C4-2B (cell line): ENCODE measurements around the gene PTPRM.

ENCODE experiments used
- H3K27ac ChIP-seq: fragments of 450-650 bp; 2 replicates; pipeline ENCODE4 v1.5.1; 2017
- ZFX ChIP-seq: fragments of 450-650 bp; IDR thresholded peaks from 2 replicates; pipeline ENCODE4 v1.6.1; 2017
- TF ChIP-seq, protein P1 (sequence below): fragments of 450-650 bp; conservative IDR thresholded peaks from 2 replicates; pipeline ENCODE4 v1.5.1; 2017; ENCODE audit warnings: mild to moderate bottlenecking

Gene PTPRM

DNA sequence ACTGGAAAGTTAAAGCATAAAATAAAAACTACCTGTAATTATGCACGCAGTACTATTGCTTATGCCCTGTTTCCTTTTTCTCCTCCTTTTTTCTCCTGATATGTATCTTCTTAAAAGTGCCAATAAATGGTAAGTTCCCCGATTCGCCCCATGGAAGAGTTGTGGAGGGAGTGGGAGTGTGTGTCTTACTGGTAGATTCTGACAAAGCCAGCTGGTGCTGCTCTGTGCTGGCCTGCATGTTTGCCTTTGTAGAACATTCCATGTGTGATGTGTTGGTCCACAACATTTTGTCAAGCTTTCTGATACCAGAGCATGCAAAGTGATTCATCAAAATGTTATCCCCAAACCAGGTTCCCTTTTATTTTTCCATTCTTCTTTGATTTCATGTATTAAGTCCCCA is 685.3 kb downstream of the PTPRM start:
- H3K27ac ChIP-seq, result no peak overlapping the region
- no peak for TF ChIP-seq ZFX

DNA sequence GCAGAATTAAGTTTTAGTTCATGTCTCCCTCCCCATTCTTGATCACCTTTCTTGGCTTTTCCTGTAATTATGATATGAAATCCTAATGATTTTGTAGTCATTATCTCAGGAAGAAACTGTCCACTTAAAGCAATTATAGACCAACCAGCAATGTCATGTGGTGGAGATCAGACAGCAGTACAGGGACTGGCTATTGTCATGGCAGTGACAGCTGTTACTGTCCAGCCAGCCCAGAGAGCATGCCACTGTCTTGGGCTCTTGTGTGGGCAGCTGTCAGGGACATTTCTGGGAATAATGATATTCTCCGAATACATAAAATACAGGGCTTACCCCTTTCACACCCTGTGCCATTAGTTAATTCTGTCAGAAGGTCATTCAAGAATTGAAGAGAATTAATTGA is 686.8 kb downstream of the PTPRM start:
- H3K27ac ChIP-seq, result no peak overlapping the region
- no peak for TF ChIP-seq ZFX
- TF ChIP-seq, protein P1, sequence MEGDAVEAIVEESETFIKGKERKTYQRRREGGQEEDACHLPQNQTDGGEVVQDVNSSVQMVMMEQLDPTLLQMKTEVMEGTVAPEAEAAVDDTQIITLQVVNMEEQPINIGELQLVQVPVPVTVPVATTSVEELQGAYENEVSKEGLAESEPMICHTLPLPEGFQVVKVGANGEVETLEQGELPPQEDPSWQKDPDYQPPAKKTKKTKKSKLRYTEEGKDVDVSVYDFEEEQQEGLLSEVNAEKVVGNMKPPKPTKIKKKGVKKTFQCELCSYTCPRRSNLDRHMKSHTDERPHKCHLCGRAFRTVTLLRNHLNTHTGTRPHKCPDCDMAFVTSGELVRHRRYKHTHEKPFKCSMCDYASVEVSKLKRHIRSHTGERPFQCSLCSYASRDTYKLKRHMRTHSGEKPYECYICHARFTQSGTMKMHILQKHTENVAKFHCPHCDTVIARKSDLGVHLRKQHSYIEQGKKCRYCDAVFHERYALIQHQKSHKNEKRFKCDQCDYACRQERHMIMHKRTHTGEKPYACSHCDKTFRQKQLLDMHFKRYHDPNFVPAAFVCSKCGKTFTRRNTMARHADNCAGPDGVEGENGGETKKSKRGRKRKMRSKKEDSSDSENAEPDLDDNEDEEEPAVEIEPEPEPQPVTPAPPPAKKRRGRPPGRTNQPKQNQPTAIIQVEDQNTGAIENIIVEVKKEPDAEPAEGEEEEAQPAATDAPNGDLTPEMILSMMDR, result no peak

DNA sequence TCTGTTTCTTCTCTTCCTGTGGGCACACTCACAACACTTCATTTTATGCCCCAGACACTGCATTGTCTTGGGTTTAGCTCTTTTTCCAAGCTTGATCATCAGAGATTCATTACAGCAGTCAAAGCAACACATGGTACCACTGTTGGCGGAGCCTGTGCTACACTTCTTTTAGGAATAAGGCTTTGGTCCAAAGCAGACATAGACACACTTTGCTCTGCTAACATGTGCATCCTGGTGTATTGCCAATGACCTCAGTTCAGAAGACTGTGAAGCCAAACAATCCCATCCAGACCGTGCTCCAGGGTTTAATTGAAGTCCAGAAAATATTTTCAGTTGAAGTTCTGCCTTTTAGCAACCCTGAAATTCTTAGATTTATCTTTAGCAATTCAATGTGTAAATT is 687.5 kb downstream of the PTPRM start:
- TF ChIP-seq ZFX, result no peak
- TF ChIP-seq, protein P1, result no peak
- no peak overlapping the region for H3K27ac ChIP-seq

DNA sequence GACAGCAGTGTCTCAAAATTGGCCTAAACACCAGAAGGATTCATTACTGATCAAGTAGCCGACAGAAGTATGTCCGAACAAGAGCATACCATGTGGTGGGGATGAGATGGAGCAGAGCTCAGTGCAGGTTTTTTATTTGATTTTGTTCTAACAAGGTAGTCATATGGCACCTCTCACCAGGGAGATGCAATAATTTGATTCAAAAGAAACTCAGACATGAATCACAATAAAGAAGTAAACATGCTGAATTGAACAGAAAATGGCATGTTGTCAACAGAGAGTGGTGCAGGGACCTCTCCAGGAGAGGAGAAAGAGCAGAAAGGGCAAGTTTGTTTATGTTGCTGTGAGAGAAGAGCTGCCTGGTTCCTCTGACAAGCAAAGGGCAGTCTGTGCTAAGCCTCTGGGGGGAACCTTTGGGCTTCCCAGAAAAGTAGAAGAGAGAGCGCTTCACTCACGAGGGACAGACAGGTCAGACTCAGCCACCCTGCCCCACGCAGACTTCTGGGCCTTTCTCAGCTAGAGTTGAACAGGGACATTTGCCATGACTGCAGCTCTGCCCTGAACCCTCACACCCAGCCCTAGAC is 690.8 kb downstream of the PTPRM start:
- TF ChIP-seq, protein P1, result no peak
- TF ChIP-seq ZFX, result no peak
- H3K27ac ChIP-seq, result no peak overlapping the region

DNA sequence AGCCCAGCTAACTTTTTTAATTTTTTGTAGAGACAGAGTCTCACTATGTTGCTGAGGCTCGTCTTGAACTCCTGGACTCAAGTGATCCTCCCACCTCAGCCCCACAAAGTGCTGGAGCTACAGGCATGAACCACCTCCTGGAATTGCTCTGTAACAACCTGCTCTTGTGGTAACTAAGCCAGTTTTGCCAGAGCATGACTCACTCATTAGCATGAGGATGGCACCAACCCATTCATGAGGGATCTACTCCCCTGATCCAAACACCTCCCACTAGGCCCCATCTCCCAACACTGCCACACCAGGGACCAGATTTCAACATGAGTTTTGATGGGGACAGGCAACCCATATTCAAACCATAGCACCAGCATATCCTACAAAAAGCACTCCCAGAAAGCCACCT is 693.2 kb downstream of the PTPRM start:
- TF ChIP-seq ZFX, result no peak
- TF ChIP-seq, protein P1, result no peak
- H3K27ac ChIP-seq, result no peak overlapping the region

DNA sequence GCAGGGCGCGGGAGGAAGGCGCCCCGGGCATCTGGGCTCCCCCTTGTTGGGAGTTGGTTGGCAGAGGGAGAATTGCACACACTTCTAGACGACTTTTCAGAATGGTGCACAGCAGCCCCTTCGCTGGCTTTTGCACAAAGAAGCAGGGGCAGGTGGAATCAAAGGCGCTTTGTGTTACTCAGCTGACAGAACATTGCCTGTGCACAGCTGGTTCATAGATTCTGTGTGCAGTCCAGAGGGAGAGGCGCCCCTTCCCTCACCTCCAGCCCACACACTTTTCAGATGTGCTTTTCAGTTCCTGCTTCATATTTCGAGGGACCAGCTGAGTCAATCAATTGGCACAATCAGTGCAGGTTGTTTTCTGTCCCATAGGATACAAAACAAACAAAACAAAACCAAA is 693.7 kb downstream of the PTPRM start:
- H3K27ac ChIP-seq, result no peak overlapping the region
- no peak for TF ChIP-seq ZFX
- TF ChIP-seq, protein P1, result no peak

DNA sequence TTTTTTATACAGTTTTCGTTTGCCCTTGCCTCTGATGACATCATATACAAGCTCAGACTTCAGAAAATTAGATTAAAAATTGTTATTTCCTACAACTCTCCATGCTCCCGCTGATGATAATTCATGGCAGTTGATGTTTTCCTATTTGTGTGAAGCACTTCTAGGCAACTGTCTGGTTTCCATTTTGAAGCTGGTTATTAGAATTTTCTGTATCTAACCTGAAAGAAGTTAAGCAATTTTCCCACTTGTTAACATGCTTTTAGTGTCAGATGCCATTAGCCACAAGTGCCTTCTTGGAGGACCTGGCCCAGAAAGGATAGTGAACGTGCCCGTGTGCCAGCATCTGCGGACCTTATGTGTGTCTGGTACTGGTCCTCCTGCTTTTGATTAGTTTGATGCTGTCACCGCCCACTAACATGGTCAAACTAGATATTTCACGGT is 694.6 kb downstream of the PTPRM start:
- H3K27ac ChIP-seq, result no peak overlapping the region
- no peak for TF ChIP-seq ZFX
- TF ChIP-seq, protein P1, result no peak

DNA sequence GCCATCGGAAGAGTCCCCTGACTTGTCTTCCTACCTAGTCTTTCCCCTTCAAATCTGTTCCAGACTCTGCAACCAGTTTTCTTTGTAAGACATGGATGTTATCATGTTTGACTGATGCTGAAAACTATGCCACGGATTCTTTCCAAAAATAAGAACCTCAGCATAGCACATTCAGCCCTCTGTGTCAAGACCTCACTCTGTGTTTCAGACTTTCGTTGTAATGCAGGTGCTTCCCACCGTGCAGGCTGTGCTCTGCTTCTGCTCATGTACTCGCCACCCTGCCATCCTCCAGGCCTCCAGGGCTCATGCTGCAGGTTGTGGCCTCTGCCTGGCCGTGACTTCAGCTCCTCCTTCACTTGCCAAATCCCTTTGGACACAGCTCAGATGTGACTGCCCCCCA is 695.1 kb downstream of the PTPRM start:
- H3K27ac ChIP-seq, result no peak overlapping the region
- TF ChIP-seq, protein P1, result no peak
- TF ChIP-seq ZFX, result no peak
